RWPE1 (cell line): ENCODE results near the gene BAHCC1.
A peak's percentile ranks its signal among the peaks of the same experiment; 100 is the strongest.

Source experiments
- CTCF ChIA-PET: fragments of 350-600 bp; sonication (Branson Sonifier 250); formaldehyde crosslinking; extraction: SDS; loops from one replicate; lab custom pipeline; 2021; lab: Yijun Ruan, JAX
- POLR2A ChIA-PET: fragments of 400-600 bp; formaldehyde crosslinking; extraction: SDS; loops from one replicate; lab custom pipeline; 2020; ENCODE audit warnings: antibody characterized with exemption; ENCODE audit not compliant: low non-redundant PET; lab: Yijun Ruan, JAX
- DNase-seq: peaks from one replicate; pipeline ENCODE4 v3.0.0; 2012; ENCODE audit warnings: low spot score
- H3K27ac ChIP-seq: fragments of 450-650 bp; 2 replicates; pipeline ENCODE4 v1.5.1; 2017
- CTCF ChIP-seq: fragments of 450-650 bp; conservative IDR thresholded peaks from 2 replicates; pipeline ENCODE4 v1.5.1; 2017; ENCODE audit warnings: low read depth, mild to moderate bottlenecking

Gene BAHCC1

GRCh38 chr17:81416612-81417011, 21.4 kb downstream of the BAHCC1 start:
- H3K27ac ChIP-seq: peak overlapping the region; percentile 95
- POLR2A ChIA-PET: no interaction called here
- no peak for DNase-seq
- no peak for TF ChIP-seq CTCF
- CTCF ChIA-PET: no interaction called here

GRCh38 chr17:81417049-81417878, 22.0 kb downstream of the BAHCC1 start:
- DNase-seq: no peak
- ChIA-PET POLR2A (no interaction called here), CTCF (no interaction called here)
- H3K27ac ChIP-seq: peak overlapping the region; percentile 95
- TF ChIP-seq CTCF: no peak

- H3K27ac ChIP-seq: peak overlapping the region; percentile 95
- CTCF ChIA-PET: no interaction called here
- DNase-seq: no peak
- POLR2A ChIA-PET: interaction anchor here (1.0 kb wide), 1 partner anchor 20 kb away, joined by 3 read pairs; no protein-coding TSS in a partner anchor
- TF ChIP-seq CTCF: no peak
Observed at GRCh38 chr17:81417879-81418709, 22.8 kb downstream of the BAHCC1 start.

GRCh38 chr17:81418710-81419318, 23.6 kb downstream of the BAHCC1 start:
- POLR2A ChIA-PET: interaction anchor here (0.5 to 1.1 kb wide), 4 partner anchors 21 to 398 kb away, joined by 3 to 4 read pairs (median 4); no protein-coding TSS in a partner anchor
- no peak for TF ChIP-seq CTCF
- CTCF ChIA-PET: interaction anchor here (1.2 kb wide), 1 partner anchor 22 kb away, joined by 15 read pairs; no protein-coding TSS in a partner anchor
- DNase-seq: no peak
- peak overlapping the region; percentile 95 for H3K27ac ChIP-seq

- peak; percentile 64 for DNase-seq
- no peak for TF ChIP-seq CTCF
- CTCF ChIA-PET: interaction anchor here (0.6 to 1.2 kb wide), 2 partner anchors 10 to 21 kb away, joined by 4 to 15 read pairs; no protein-coding TSS in a partner anchor
- peak overlapping the region; percentile 95 for H3K27ac ChIP-seq
- POLR2A ChIA-PET: interaction anchor here (0.5 to 1.1 kb wide), 4 partner anchors 22 to 399 kb away, joined by 3 to 4 read pairs (median 4); no protein-coding TSS in a partner anchor
Observed at GRCh38 chr17:81419319-81419885, 24.1 kb downstream of the BAHCC1 start.
